GM19099 (cell line): ENCODE measurements around the gene GGT5.

Experiments
- POLR2A ChIP-seq: IDR thresholded peaks from 3 replicates; pipeline ENCODE4 v1.6.1; 2011; ENCODE audit warnings: low read depth; ENCODE audit not compliant: insufficient read length; ENCODE audit errors: extremely low read depth

GGT5 gene

DNA sequence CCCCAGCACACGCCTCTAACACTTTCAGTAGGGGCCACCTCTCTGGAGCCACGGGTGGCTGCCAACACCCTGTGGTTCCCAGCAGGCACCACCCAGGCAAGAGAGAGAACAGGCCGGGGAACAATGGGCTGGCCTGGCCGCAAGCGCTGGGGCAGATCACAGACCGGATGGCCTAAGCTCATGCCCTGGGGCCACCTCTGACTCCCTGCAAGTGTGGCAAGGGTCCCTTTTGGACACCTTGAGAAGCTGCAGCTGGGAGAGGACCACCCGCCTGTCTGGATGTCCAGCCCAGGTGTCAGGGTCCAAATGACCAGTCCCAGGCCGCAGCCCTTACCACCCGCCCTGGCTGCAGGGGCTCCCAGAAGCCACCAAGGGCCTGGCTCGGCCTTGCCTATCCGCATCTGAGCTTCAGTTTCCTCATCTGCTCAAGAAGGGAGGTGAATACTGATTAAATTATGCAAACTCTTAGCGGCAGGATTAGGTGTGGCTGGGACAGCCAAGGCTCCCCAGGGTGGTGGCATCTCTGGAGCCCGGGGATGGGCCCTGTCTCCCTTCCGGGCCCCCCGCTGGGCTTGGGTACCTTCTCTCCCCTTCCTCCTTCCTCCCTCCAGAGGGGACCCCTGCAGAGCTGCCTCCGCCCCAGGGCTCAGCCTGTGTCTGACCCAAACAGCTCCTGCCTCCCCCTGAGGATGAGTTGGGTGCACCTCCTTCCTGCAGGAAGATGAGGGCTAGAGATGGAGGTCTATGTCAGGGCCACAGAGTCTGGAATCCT lies 64.4 kb downstream of the GGT5 start:
- no peak for TF ChIP-seq POLR2A

DNA sequence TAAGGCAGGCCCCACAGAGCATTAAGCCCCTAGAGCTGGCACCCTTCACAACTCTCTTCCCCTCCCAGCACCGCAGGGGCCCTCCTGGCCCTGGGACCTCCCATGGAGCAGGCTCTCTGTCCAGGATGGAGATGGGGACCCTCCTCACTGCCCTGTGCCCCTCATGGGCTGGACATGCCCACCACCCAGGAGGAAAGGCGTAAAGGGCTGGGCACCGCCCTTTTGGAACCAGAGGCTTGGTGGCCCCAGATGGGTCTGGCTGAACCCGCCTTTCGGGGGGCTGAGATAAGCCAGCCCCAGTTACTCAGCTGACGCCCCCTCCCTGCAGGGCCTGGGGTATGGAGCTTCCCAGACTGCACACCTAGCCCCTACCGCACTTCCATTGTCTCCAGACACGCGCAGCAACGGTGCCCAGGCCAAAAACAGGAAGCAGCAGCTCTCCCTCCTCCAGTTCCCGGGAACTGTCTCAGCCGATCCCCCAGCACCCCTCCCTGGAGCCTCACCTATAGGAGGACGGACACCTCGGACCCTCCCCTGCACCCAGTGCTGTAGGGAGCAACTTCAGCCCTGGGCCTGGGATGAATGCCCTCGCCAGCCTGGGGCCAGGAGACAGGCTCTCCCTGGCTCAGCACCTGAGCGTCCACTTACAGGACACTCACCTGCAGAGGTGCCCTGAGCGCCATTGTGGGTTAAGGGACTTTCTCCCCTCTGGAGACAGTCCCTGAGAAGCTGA lies 65.2 kb downstream of the GGT5 start:
- TF ChIP-seq POLR2A, result no peak

DNA sequence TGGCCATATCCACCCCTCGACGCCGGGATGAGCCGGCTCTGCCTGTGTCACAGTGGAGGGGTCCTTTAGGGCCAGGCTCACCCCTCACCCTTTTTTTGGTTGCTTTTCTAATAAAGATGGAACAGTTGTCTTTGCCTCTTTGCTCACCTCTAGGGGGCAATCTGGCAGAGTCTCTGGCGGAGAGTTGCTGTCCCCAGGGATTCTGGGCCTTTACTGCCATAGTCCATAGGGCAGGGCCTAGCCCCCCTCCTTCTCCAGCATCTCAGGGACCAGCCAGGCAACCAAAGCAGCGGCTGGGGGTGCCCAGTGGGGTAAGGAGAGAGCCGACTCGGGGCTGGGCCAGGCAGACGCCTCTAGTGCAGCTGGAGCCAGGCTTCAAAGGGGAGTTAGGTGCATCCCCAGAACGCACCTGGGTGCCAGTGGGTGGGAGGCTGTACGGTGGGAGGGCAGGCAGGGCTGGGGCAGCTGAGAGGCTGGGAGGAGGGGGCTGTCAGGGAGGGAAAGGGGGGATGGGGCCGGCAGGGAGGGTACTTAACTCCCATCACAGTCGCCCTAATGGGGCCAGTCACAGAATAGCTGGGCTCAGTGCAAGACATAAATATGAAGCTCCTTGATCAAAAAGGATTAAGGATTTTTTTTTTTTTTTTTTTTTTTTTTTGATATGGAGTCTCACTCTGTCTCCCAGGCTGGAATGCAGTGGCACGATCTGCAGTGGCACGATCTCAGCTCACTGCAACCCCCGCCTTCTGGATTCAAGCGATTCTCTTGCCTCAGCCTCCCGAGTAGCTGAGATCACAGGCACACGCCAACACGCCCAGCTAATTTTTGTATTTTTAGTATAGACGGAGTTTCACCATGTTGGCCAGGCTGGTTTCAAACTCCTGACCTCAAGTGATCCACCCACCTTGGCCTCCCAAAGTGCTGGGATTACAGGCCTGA lies 66.1 kb downstream of the GGT5 start:
- no peak for TF ChIP-seq POLR2A

DNA sequence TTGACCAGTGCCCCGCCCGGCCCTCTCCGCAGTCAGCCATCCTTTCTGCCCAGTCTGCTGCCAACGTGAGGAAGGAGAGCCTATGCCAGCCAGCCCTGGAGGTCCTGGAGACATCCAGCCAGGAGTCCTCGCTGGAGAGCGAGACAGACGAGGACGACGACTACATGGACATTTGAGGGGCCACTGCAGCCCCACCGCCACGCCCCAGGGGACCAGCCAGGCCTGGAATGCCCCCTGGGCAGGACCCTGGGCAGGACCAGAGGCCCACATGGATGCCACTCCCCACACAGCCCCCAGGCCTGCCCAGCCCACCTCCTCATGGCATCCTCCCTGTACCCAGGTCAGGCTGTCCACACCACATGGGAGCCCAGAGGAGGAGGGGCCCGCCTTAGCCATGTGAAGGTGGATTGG lies 66.9 kb downstream of the GGT5 start:
- no peak for TF ChIP-seq POLR2A

DNA sequence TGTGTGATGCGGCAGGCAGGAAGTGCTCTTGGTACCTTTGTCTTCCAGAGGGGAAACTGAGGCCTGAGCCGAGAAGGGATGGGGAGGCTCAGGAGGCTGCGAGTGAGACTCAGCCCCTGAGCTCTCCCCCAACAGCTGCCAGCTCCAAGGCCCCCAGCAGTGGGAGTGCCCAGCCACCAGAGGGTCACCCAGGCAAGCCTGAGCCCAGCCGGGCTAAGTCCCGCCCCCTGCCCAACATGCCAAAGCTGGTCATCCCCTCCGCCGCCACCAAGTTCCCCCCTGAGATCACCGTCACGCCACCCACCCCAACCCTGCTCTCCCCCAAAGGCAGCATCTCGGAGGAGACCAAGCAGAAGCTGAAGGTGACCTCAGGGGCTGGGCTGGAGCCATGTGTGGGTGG lies 67.4 kb downstream of the GGT5 start:
- TF ChIP-seq POLR2A, result no peak

DNA sequence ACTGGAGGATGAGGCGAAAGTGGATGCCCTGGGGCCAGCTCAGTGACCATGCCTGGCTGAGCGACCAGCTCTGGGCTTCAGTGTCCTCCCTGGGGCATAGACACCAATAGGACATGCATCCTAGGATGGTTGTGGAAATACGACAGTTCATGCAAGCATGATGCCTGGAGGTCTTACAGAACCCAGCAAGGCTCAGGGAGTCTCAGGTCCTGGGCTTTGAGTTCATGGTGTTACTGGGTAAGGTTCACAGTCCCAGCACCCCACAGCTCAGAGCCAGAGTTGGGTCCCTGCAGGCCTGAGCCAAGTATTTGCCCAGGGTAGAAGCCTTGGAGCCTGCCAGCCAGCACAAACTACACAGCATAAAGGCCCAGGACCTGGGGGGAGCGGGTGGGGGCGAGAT lies 67.8 kb downstream of the GGT5 start:
- TF ChIP-seq POLR2A, result no peak

DNA sequence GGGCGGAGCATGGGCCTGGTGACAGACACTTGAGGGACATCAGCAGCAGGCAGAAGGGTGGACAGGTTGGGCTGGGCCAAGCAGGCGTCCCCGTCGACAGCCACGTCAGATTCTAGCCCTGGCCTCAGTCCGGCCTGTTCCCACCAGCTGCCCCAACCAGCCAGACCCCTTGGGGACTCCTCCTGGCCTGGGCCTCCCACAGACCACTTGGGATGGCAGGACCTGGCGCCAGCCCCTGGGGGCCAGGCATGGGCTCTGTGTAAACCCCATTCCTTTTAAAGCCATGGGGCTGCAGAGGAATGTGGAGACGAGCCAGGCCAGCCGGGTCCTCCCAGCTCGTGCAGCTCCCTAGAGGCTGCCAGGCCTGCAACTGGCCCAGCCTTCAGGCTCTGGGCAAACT lies 68.3 kb downstream of the GGT5 start:
- TF ChIP-seq POLR2A, result no peak

DNA sequence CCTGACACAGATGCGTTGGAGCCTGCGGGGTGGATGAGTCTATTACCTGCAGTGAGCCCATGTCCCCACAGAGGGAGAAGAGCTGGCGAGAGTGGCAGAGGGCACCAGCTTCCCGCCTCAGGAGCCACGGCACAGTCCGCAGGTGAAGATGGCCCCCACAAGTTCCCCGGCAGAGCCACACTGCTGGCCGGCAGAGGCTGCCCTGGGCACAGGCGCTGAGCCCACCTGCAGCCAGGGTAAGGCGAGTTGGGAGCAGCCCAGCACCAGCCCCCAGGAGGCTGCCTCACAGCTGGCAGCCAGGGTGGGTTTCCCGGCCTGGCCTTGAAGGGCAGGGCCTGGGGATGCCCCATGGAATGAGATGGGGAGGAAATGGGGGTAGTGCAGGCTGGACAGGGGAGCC lies 68.8 kb downstream of the GGT5 start:
- TF ChIP-seq POLR2A, result no peak

DNA sequence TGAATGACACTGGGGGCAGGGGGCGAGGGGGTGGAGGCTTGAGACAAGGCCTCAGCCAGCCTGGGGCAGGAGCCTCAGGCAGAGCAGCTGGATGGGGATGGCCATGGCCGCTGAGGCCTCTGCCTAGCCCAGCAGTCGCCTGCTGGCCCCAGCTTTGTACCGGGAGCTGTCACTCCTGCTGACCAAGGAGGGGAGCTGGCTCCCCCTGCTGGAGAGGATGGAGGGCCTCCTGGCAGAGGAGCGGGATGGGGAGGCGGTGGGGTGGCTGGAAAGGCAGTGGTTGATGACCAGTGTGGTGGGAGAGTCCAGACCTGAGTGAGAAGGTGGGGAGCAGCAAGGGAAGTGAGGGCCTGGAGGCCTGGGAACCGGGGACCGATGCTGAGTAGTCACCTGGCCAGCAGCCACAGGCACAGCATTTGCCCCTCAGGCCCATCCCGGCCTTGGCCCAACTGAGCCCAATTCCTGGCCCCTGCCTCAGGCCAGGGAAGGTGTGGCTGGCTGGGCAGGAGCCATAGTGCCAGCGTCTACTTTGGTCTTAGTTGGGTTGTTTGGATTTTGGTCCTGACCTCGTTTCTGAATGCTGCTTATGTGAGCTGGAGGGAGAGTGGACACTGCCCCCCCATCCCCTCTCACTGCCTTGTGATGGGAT lies 69.6 kb downstream of the GGT5 start:
- TF ChIP-seq POLR2A, result no peak

DNA sequence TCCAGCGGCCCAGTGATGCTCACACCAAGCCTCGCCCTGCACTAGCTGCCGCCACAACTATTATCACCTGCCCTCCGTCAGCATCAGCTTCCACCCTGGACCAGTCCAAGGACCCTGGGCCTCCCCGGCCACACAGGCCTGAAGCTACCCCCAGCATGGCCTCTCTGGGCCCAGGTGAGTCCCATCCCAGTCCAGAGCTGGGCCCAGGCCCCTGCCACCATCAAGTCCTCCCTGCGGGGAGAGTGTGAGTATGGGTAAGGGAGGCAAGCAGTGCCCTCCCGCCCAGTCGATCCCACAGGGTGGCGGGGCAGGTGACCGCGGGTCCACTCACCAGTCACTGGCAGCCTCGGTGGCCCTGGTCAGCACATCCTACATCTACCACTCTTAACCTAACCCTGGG lies 73.1 kb downstream of the GGT5 start:
- TF ChIP-seq POLR2A, result no peak

DNA sequence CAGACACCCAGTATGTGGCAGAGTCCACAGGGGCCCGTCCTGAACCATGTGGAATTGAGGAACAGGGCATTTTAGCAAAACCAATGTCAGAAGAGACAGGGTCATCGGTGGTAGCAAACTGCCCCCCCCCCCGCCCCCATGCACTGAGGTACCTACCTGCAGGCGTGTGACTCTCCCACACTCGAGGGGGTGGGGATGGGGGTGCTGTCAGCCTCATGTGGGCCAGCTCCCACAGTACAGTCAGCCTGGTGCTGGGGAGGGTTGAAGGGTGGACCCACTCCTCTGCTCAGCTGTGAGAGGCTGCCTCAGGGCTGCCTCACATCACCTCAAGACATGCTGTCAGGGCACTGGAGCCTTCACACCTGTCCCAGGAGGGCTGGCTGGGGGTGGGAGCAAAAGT lies 74.2 kb downstream of the GGT5 start:
- no peak for TF ChIP-seq POLR2A

DNA sequence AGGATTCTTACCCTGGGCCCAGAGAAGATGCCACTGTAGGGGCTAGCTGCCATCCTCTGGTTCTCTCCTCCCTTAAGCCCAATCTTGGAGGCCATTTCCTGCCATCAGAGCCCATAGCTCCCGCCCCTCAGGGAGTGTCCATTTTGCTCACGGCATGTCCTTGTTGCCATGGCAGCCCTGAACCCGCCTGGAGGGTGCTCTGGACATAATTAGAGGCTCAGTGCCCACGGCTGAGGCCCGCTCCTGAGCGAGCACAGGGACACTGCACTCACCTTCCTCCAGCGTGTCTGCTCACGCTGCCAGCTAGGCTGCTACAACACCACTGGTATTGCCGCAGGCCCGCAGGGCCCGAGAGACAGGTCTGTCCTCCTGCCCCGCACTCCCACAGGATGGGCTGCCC lies 74.7 kb downstream of the GGT5 start:
- no peak for TF ChIP-seq POLR2A
